GM19193 (cell line): ENCODE data around the gene NEUROD2.

ENCODE experiments used
- POLR2A ChIP-seq: IDR thresholded peaks from 4 replicates; pipeline ENCODE4 v1.6.1; 2011; ENCODE audit not compliant: insufficient read depth, insufficient read length; ENCODE audit errors: extremely low read depth

NEUROD2 gene

DNA sequence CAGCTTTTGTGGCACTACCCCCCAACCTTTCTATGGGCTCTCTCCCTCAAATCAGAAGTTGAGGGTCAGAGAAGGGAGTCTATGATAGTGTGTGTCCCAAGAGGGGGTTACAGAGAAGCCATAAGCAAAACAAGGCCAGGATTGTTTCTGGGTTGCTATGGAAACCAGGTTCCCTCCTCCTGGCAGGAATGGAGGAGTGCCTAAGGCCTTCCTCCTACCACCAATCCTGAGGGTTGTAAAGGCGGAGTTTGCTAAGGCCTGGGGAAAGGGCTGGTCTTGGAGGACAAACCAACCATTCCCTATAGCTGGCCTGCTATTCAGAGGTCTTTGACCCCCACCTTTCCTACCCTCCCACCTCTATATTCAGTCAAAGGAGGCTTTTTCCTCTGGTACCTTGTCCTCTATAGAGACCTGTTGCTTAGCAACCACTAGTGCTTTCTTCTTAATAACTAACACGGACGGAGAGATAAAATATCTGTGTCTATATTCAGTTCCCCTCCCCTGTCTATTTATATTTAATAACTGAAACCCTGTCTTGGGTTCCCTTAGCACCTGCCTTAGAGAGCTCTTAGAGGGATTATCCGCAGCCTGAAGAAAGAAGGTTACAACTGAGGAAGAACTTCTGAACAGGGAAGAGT lies 43.4 kb downstream of the NEUROD2 start:
- TF ChIP-seq POLR2A = no peak

DNA sequence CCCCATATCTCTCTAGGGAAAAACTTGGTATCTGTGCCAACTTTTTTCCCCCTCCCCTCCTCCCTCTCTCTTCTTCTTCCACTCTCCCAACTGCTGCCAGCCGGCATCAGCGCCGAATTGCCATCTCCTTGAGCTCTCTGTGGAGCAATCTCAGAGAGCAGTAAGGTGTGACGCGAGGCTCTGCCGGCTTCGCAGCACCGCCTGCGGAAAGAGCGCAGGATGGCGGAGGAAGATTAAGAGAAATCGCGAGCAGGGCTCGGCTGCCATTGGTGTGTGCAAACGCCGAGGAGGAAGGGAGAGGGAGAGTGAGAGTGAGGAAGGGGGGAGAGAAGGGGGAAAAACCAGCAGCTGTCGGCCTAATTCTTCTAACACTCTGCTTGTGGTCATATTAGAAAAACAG lies 44.2 kb downstream of the NEUROD2 start:
- TF ChIP-seq POLR2A = no peak

DNA sequence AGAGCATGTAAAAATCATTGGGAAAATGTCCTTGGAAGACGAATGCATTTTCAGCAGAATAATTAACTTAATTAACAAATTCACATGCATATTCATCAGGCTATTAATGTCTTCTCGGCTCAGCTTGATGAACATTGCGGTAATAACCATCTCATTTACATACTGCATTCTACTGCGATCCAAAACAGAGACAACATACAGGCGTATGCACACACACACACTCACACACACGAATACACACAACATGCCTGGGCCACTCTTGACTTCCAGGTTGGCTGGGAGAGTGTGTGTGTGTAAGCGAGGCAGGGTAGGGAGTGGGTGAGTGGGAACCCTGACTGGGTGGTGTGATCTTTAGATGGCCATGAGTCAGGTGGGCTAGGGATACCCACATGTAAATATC lies 44.7 kb downstream of the NEUROD2 start:
- no peak for TF ChIP-seq POLR2A

DNA sequence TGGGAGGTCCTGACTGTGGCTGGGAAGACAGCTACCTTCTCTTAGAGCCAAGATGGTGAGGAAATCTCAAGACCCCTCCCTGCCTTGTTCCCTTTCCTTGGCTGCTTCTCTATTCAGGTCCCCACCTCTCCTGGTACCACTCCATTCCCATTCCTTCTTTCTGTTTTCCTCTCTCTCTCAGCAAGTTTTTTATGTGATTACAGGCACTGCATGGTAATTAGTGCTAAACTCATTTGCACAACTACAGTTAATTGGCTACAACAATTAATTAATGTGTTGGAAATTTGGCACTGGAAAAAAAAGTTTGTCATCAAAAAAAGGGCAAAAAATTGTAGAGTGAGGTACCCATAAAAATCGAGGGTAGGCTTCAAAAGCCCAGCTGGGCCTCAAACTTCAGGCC lies 45.3 kb downstream of the NEUROD2 start:
- no peak for TF ChIP-seq POLR2A

DNA sequence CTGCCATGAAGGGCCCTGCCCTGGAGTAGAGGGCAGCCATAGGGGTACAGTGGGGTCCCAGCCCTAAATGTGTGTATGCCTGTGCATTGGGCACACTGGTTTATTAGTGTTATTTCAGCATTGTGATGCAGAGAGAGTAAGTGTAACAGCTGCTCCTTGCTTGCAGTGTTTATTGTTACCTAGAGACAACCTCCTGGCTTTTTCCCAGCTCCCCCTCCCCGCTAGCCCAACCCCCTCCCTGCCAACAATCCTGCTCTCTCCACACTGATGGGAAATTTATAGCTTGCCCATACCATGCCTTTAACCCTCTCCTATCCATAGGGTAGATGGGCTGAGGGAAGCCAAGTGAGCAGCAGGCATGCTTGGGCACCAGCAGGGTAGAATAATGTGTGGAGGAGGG lies 51.3 kb downstream of the NEUROD2 start:
- TF ChIP-seq POLR2A = no peak

DNA sequence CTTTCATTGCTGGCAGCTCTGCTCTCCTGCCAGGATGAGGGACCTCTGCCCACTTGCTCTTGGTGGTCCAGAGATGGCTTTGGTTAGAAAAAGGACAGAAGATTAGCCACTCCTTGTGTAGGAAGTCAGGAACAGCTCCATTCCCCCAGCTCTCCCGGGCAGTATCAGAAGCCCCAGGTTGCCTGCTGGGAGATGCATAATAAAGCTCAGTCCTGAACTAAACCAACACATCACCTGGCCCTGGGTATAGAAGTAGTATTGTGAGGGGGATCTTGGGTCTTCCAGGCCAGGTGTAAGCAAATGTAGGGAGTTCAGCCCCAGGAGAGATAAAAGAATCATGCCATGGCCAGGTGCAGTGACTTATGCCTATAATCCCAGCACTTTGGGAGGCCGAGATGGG lies 52.4 kb downstream of the NEUROD2 start:
- no peak for TF ChIP-seq POLR2A
